SU-DHL-6 (cell line): Measurements from ENCODE around the gene ATXN2.
"Not testable (repeated sequence)": the region's sequence is repeated elsewhere in the genome, so short reads cannot be mapped to it uniquely, and the experiment has no call there.

Experiments used
- EZH2phosphoT487 ChIP-seq: fragments of 200-600 bp; sonication (generic), shearing (Covaris generic); conservative IDR thresholded peaks from 2 replicates; pipeline ENCODE4 v1.6.1; 2018; ENCODE audit warnings: mild to moderate bottlenecking, antibody characterized with exemption, low read length, moderate library complexity, mixed read lengths
- TF ChIP-seq, protein P1 (sequence below): fragments of 200-600 bp; sonication (generic); IDR thresholded peaks from one replicate; pipeline ENCODE4 v1.5.1; 2017; ENCODE audit warnings: antibody characterized with exemption, mild to moderate bottlenecking, low read length, moderate library complexity; ENCODE audit not compliant: insufficient read depth, poor library complexity, severe bottlenecking

DNA sequence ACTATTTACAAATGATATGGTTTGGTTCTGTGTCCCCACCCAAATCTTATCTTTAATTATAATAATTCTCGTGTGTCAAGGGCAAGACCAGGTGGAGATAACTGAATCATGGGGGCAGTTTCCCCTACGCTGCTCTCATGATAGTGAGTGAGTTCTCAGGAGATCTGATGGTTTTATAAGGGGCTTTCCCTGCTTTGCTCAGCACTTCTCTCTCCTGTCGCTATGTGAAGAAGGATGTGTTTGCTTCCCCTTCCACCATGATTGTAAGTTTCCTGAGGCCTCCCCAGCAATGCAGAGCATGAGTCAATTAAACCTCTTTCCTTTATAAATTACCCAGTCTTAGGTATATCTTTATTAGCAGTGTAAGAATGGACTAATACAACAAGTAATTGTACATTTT is 43.8 kb downstream of the ATXN2 start:
- TF ChIP-seq, protein P1, sequence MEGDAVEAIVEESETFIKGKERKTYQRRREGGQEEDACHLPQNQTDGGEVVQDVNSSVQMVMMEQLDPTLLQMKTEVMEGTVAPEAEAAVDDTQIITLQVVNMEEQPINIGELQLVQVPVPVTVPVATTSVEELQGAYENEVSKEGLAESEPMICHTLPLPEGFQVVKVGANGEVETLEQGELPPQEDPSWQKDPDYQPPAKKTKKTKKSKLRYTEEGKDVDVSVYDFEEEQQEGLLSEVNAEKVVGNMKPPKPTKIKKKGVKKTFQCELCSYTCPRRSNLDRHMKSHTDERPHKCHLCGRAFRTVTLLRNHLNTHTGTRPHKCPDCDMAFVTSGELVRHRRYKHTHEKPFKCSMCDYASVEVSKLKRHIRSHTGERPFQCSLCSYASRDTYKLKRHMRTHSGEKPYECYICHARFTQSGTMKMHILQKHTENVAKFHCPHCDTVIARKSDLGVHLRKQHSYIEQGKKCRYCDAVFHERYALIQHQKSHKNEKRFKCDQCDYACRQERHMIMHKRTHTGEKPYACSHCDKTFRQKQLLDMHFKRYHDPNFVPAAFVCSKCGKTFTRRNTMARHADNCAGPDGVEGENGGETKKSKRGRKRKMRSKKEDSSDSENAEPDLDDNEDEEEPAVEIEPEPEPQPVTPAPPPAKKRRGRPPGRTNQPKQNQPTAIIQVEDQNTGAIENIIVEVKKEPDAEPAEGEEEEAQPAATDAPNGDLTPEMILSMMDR, result not testable (repeated sequence)
- TF ChIP-seq EZH2phosphoT487, result not testable (repeated sequence)
